GM21737 (cell line): Measurements from ENCODE around the gene ADAMTS17.

ENCODE experiments used
- ATAC-seq: cut with Tn5 transposase; IDR thresholded peaks from one replicate; pipeline ENCODE4 v1.9.1; 2021; ENCODE audit warnings: mild to moderate bottlenecking, moderate library complexity; ENCODE audit not compliant: unreplicated experiment

Gene ADAMTS17

DNA sequence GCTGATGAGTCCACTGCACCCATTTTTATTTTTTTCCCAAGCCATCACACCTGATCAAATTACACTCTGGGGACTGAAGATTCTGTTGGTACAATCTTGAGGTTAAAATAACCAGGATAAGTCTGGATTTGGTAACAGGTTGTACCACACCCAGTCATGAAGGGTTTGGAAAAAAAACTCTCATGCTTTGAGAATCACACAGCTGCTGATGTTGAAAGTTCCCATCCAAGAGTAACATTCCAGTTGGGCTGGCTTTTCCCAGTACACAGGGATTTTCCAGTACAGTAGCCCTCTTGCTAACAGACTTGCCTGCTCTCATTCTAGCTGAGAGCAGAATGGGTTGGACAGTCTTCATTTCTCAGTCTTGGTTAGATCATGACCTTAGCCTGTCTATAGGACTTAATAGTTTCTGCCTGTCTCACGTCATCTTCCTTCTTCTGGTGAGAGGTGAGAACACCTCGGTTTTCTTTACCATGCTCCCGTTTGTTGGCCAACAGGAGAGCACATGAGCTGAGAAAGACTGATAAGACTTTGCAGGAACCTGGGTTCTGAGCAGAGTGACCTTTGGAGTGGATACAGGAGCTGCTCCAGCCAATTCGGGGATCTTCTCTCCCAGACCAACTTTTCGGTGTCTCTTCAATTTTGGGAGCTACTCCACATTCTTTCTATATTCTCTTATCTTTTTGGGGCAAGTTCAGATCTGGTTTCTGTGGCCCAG, 308.5 kb downstream of the ADAMTS17 start:
- no peak for ATAC-seq

DNA sequence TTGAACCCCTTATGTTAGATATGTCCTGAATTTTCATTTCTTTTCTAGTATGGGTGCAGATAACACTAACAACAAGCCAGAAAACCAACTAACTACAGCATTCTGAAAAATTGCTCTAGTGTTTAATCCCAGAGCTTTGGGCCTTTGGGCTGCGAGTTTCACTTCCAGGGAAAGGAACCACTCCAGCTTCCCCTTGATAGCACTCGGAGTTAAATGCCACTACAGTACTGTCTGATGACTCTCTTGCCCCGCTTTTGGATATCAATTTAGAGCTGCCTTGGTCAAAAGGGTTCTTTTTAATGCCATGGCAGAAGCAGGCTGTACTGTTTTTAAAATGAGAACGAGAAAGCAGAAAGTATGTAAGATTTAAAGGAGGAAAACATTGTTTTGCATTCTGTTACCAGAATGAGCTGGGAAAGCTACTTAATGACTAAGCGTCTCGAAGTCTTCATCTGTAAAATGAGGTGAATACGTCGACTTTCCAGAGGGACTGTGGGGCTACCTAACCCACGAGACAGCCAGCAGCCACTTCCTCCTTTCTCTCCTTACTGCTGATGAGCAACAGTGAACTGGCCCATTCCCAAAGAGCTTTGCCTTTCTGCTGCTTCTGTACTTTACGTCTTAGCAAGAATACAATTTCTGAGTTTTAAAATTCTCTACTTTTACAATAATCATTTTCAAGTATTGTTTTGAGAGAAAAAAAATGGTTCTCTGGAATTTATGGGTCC, 309.3 kb downstream of the ADAMTS17 start:
- ATAC-seq, result no peak

DNA sequence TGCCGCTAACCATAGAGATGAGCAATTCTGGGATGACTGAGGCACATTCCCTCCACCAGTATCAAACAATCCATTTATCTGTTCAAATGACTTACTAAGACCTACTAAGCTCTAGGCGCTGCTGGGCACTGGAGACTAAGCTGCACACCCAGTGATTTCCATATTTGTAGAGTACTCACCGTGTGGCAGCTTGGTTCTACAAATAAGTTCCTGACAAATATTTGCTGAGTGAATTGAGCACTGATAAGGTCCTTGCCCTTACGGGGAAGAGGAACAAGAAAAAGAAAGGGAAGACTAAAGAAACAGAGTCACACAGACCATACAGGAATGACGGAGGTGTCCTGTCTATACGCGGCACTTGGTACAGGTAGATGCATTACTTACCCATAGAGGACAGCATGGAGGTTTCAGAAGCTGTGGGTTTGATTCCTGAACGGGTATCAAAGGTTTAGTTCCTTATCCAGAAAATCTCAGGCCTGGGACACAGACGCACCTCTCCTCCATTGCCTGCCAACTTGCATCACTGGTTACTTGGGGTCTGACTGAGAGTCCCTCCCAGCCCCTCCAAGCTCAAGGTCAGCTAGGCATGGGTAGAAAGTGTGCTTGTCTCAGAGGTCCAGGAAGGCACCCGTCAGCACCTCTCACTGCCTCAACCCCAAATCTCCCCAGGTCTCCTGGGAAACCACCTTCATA, 310.0 kb downstream of the ADAMTS17 start:
- ATAC-seq, result no peak

DNA sequence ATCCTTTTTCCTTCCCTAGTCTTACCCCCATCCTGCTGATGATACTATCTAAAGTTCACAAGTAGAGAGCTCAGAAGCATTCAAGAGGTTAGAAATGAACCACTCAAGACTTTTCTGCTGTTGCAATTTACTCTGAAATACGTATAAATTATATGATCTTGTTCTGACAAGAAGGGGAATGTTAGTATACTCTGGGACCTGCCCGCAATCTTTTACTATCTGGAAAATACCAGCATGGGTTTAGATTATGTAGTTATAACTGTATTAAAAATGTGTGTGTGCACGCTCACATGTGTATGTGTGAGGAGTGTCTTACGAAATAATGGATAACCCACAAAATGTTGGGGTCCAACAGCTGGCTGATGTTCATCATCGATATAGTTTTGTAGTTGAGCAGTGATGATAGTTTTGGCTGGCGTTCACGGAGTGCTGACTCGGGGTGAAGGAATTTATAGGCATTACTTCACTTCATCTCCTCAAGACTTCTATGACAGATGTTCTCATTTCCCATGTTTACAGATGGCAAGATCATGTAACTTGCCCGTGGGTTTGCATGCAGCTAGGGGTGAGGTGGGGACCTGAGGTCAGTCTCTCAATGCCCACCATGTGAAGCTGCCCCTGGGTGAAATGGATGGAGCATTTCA, 311.1 kb downstream of the ADAMTS17 start:
- ATAC-seq, result no peak

DNA sequence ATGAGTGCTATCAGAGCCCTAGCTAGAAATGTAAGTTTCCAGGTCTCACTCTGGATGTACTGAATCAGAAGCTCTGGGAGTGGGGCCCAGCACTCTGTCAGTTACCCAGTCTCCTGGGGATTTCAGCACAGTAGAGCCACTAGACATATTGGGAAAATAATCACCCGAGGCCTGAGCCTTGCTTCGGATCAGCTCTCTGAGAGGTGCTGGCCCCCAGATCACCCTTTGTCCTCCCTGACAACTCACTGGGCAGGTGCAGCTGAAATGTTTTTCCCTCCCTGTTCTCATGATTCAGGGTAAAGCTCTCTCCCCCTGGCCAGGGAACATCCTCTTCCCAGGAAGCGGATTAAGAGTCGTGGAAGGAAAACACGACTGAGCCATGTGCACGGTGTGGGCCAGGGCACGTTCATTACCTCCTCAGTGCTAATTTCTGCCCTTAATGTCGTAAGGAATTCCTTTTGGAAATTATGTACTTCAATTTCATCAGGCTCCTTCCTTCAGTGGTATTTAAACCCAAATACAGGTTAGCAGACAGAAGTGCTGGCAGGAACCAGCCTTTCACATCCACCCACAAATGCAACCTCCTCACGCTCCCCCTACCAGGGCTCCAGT, 311.8 kb downstream of the ADAMTS17 start:
- ATAC-seq, result no peak

DNA sequence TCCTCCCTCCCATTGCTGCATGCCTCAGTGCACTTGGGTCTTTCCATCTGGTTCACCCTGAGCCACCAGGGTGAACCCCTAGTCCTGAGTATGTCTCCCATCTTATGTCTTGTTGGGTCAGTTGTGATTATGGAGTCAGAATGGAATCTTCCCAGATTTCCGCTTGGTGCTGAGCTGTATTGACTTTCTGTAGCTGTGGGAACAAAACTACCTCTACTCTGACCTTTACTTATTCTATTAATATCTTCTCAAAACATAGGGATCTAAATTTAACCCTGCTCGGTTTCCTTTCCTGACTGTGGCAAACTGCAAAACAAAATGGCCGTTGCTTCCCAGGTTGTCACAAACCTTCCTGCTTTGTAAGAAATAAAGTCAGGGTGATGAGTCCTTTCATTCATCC, 312.7 kb downstream of the ADAMTS17 start:
- no peak for ATAC-seq

DNA sequence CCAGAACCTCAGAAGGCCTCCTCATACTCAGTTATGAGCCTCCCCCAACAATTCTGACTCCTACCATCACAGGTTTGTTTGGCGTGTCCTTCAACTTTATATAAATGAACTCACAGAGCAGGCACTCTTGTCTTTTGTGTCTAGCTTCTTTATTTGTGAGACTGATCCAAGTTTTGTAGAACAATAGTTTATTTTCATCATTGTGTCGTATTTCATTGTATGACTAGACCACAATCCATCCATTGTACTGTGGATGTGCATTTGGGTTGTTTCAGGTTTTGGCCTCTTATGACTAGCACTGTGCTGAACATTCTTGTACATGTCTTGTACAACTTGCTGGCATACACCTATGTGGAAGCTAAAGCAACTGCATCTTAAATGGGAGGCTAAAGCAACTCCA, 315.7 kb downstream of the ADAMTS17 start:
- ATAC-seq, result no peak

DNA sequence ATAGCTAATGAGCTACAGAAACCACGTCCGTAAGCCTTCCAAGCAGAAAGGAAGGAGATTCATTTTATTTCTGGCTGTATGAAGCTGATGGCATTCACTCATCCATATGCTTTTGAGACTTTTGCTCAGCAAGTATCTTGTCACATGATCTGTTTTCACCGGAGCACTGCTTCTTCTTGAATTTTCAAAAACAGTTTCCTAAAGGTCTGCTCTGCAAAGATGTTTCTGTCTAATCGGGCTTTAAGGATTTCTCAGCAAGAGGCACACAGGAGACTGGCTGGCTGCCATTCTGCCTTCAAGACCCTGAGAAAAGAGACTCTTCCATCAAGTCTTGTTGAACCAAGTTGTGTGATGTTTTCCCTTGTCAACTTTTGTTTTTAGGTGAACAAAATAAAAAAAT, 319.0 kb downstream of the ADAMTS17 start:
- ATAC-seq, result no peak

DNA sequence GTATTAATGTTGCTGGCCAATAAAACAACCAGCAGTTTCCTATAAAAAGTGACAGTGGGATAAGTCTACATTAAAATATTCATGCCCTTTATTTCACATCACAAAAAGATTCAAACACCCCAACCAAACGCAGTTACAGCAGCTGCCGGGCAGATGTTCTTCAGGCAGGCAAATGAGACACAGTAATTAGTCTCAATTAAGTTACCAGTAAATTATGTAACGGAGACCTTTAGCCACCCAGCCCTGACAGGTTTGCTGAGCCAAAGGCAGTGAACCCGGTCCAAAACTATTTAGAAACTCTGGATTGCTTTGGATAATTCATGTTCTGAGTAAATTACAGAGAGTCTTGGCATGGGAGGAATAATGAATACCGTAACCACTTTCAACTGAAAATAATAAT, 319.4 kb downstream of the ADAMTS17 start:
- no peak for ATAC-seq

DNA sequence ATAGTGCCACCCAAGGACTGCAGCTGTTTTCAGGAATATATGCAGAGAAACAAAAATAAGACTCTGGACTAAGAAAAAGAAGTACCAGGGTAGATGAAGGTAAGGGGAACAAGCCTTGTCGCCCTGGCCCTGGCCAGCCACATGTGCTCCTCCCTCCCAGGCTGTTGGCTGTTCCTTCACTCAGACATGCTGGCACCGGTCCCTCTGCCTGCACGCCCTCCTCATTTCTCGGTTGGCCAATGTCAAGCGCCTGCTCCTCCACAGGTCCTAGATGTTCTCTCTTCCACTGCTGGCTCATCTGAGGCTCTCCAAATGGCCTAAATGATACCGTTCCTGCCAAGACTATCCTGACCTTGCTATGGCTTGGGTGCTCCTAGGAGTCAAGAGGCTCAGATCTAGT, 320.1 kb downstream of the ADAMTS17 start:
- ATAC-seq, result no peak

DNA sequence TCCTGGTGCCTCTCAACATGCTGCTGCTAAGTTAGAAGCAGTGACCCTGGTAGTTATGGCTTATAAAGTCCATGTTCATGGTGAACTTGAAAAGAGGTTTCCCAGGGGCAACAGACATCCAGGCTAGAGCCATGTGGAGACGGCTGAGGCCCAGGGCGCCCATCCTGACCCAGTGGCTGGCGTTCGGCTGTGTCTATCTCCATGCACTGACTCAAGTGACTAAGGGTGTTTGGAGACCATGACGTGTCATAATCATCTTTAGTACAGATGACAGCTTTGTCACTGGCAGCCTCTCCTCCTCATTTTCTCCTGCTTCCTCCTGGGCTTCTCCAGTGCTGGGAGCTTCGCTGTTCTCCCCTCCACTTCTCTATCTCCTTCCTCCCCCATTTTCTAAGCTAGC, 321.2 kb downstream of the ADAMTS17 start:
- ATAC-seq, result no peak

DNA sequence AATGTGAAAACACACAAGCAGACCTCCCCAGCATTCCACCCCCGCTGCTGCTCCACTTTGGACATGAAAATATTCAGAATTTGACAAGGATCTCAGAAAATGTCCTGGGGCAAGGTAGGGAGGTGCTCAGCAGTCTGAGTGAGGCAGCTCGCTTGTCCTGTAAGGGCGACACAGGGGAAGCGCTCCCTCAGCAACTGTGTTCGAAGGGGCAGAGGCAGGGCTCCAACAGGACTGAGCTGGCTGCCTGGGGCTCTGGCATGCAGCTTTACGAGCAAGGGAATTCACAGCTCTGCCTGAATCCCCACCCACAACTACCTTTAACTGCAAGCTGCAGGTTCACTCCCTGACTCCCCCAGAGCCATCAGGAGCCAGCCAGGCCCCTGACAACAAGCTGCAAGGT, 321.6 kb downstream of the ADAMTS17 start:
- ATAC-seq, result no peak

DNA sequence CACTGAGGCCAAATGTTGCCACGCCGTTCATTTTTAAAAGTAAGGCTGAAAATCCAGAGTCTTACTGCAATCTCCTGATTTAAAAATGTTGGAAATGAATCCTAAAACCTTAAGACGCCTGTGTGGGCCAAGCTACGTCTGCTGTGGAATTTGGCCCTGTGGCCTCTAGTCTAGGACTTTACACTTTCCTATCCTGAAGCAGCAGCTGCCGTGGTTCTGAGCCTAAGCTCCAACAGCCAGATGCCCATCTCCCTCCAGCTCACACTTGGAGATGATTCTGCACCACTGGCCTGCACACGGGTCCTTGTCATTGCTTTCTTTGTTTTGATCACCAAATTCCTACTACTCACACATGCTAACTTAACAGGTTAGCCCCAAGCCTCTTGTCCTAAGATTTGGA, 322.2 kb downstream of the ADAMTS17 start:
- ATAC-seq, result no peak

DNA sequence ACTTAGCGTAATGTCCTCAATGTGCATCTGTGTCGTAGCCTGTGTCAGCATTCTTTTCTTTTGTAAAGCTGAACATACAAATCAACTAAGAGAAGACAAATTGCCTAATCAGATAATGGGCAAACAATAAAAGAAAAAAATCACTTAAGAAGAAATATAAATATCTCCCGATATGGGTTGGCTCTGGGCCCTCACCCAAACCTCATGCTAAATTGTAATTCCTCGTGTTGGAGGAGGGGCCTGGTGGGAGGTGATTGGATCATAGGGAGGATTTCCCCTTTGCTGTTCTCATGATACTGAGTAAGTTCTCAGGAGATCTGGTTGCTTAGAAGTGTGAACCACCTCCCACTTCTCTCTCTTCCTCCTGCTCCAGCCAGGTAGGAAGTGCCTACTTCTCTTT, 323.6 kb downstream of the ADAMTS17 start:
- ATAC-seq, result no peak

DNA sequence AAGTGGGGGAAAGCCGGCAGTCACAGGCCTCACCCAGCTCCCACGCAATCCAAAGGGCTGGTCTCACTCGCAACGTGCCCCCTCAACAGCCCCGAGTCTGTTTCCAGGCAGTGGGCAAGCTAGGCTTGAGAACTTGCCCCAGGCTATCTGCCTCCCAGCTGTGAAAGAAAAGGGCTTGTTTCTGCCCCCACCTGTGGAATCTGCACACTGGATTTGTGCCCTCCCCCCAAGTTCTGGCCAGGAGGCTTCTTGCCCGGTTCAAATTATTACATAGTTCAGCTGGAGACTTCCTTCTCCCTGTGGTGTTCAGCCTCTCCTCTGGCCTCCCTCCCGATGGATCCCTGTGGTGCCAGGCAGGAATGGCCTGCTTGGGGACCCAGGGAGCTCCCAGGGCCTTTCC, 324.6 kb downstream of the ADAMTS17 start:
- no peak for ATAC-seq

DNA sequence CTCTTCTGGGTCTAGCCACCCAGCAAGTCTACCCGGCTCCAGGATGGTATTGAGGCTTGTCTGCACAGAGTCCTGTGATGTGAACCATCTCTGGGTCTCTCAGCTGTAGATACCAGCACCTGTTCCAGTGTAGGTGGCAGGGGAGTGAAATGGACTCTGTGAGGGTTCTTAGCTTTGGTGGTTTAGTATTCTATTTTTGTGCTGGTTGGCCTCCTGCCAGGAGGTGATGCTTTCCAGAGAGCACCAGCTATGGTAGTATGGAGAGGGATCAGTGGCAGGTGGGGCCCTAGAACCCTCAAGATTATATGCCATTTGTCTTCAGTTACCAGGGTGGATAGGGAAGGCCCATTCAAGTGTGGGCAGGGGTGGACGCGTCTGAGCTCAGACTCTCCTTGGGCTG, 325.1 kb downstream of the ADAMTS17 start:
- ATAC-seq, result no peak

DNA sequence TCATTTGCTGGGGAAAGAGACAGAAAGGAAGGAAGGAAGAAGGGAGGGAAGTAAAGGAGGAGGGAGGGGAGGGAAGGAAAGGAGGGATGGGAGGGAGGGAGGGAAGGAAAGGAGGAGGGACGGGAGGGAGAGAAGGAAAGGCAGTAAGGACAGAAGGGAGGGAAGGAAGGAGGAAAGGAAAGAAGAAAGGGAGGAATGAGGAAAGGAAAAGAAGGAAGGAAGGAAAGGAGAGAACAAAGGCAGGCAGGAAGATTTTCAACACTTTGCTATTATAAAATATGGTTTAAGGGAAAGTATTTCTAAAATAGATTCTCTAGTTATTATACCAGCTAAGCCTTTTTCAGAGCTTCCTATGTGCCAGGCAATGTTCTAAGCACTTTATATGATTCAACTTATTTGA, 330.5 kb downstream of the ADAMTS17 start:
- ATAC-seq, result no peak

DNA sequence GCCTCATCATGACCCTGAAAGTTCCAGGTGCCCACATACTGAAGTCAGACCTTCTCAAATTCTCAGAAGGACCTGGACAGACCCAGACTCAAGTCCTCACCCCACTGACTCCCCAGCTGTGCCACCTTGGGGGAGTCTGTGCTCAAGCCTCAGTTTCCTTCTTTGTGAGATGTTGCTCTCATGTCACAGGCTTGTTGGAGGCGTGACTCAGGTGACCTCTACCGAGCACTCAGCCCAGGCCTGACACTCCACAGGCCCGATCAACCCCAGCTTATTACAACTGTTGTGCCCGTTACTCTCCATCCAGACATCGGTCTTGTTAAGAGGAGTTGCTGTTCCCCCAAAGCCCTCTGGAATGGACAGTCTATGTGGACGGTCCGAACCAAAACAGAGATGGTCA, 332.4 kb downstream of the ADAMTS17 start:
- no peak for ATAC-seq

DNA sequence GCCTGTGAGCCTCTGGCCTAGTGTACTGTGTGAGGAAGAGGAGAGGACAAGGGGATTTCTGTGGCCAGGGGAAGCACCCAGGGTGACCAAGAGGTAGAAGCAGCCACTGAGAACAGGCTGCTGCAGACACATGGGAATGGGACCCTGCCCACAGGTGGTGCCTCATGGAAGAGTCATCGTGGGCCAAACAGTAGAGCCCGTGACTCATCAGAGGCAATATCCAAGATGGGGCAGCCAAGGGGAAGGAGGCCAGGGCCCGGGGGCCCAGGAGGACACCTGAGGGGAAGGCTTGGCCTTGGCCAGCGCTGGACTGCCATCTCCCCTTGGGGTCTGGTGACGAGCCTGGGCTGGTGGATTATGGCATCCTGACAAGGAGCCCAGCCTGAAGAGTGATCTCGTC, 333.5 kb downstream of the ADAMTS17 start:
- ATAC-seq, result no peak

DNA sequence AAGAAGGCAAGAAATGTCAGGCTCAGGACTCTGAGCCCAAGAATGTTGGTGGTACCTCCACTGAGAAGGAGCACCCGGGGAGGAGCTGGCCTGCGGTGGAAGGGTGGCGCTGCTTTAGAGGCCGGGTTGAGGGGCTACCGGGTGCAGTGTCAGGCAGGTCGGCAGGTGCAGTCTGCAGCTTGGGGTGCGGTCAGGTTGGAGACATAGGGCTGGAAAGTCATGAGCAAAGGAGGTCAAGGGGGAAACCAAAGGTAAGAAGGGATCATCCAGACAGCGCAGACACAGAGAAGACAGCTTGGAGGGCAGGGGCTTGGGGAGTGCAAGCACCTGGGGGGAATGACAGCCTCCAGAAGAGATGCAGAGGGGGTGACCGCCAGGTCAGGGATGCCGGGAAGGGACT, 334.2 kb downstream of the ADAMTS17 start:
- no peak for ATAC-seq

DNA sequence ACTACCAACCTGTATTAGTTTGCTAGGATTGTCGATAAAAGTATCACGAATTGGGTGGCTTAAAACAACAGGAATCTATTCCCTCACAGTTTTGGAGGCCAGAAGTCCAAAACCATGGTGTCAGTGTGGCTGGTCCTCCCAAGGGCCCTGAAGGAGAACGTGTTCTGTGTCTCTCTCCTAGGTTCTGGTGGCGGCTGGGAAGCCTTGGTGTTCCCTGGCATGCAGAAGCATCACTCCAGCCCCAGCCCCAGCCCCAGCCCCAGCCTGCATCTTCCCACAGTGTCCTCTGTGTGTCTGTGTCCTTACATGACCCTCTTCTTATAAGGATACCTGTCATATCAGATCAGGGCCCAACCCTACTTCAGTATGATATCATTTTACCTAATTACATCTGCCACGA, 336.1 kb downstream of the ADAMTS17 start:
- no peak for ATAC-seq
